Adrenal gland (tissue), 12 donors: ENCODE data around the gene CAMSAP2. TPM values are rescaled to one million over a fixed set of nuclear protein-coding genes. Genes with fewer than 3 reads are reported as not detected.

ENCODE experiments used
- DNase-seq, 7 donors: peaks; one replicate each; pipeline ENCODE4 v3.0.0-alpha.2; 2019 to 2020
- H3K27ac ChIP-seq, 5 donors: fragments of 200-600 bp; sonication (generic) in 4 of 5; 1 replicate in 3 of 5; 2 replicates in 2 of 5; pipeline versions ENCODE4 v1.5.1 to v1.8.0; 2016 to 2020; ENCODE audit warnings: mild to moderate bottlenecking in 1 of 5
- H3K27me3 ChIP-seq: fragments of 200-600 bp; 2 replicates; pipeline ENCODE4 v1.8.0; 2021
- H3K36me3 ChIP-seq, 2 donors: fragments of 200-600 bp; replicated peaks in 1 of 2; 1 replicate in 1 of 2; 2 replicates in 1 of 2; pipeline versions ENCODE4 v1.5.1 to v1.8.0; 2018 to 2022
- H3K4me1 ChIP-seq, 2 donors: fragments of 200-600 bp; replicated peaks in 1 of 2; 1 replicate in 1 of 2; 2 replicates in 1 of 2; pipeline versions ENCODE4 v1.5.1 to v1.8.0; 2018 to 2021
- H3K4me3 ChIP-seq, 4 donors: fragments of 200-600 bp; sonication (generic) in 3 of 4; one replicate each; pipeline ENCODE4 v1.5.1; 2016 to 2018
- H3K9me3 ChIP-seq, 3 donors: fragments of 200-600 bp; sonication (generic) in 1 of 3; replicated peaks in 1 of 3; 1 replicate in 2 of 3; 2 replicates in 1 of 3; pipeline versions ENCODE4 v1.5.1 to v1.8.0; 2016 to 2021
- POLR2A ChIP-seq, 2 donors: fragments of 450-650 bp; IDR thresholded peaks; one replicate each; pipeline ENCODE4 v1.6.1; 2017; ENCODE audit warnings: antibody characterized with exemption in 2 of 2, mild to moderate bottlenecking in 2 of 2, moderate library complexity in 1 of 2
- WGBS, 4 donors: extraction: QIAGEN DNeasy Blood & Tissue Kit in 2 of 4; methylation state at CpG; one replicate each; pipeline versions ENCODE4 v1.1.5 to v1.1.7; 2013 to 2017; 5-methylcytosine and 5-hydroxymethylcytosine counted together
- intact Hi-C, 2 donors: fragments of 100-400 bp; cut with DNase I; formaldehyde crosslinking; loops; one replicate each; pipeline versions ENCODE4 v1.14.1 to v1.15.0; 2022 to 2023
- polyA plus RNA-seq, 3 donors: library from polyadenylated mRNA; stranded (reverse); fragments of 200-250 nt in 2 of 3; fragments of 350-450 nt in 1 of 3; fragmentation: Illumina TruSeq in 1 of 3; extraction: RNeasy Lipid Tissue Mini Kit (QIAGEN cat#74804) in 1 of 3; gene quantifications; one replicate each; pipeline ENCODE4 v1.2.3, GENCODE V29; 2013 to 2014
- total RNA-seq, 9 donors: library from RNA; depleted of rRNA in 4 of 9; stranded (reverse); fragments of >200 nt in 4 of 9; fragments of 120-200 nt in 1 of 9; fragmentation: NEBNext Ultra II Directional in 1 of 9; extraction: Animal tissue kit (Norgen Biotek cat#: 25700) in 1 of 9; gene quantifications; one replicate each; pipeline versions ENCODE4 v1.1.0 to v1.2.4, GENCODE V29; 2013 to 2023
- TF ChIP-seq, protein P1 (sequence below), 6 experiments: fragments of 450-650 bp in 4 of 6; fragments of 200-600 bp in 2 of 6; sonication (generic) in 1 of 6; IDR thresholded peaks; 1 replicate in 5 of 6; 2 replicates in 1 of 6; pipeline versions ENCODE4 v1.5.1 to v1.8.0; 2016 to 2021; ENCODE audit warnings: antibody characterized with exemption in 6 of 6, mild to moderate bottlenecking in 2 of 6, moderate library complexity in 1 of 6
- donor health status: healthy with polysubstance abuse.
- donor health status: Bipolar disorder and iron deficiency.
- donor health status: DM: yes; HTN: yes; CAD: no.
- donor health status: DM: no; HTN: no; CAD: no.
- donor health status: DM: no; HTN: no; CAD: no.
- donor health status: DM: yes; HTN: yes; CAD: no.

CAMSAP2 gene
- total and polyA plus RNA-seq, 12 donors: 22.3 to 62.6 (median 33.0) TPM

DNA sequence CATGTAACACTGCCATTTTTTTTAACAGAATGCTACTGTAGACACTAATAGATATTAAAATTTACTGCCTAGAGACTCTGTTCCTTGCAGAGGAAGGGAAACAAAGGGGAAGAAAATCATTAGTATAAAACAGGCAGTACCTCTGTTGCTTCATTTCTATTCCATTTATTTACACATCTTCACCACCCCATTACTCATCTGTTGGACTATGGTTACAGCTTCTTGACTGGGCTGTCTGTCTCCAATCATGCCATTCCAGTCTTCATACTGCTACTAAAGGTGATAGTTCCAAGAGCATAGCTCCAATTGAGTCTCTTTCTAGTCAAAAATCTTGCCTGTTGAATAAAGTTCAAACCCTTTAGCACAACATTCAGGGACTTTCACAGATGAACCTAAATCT lies 111.9 kb downstream of the CAMSAP2 start:
- Histone ChIP-seq H3K27ac (no peak overlapping the region), H3K36me3 (peaks cover 0 to 65% of the 10 kb centered on the region in 2 donors), H3K4me3 (no peak overlapping the region), H3K9me3 (peaks cover 0 to 5% (median 0%) of the 10 kb centered on the region in 3 donors), H3K4me1 (no peaks in the 10 kb centered on the region), H3K27me3 (no peaks in the 10 kb centered on the region)
- no peak for DNase-seq
- intact Hi-C loops: no loop called here
- TF ChIP-seq, protein P1, sequence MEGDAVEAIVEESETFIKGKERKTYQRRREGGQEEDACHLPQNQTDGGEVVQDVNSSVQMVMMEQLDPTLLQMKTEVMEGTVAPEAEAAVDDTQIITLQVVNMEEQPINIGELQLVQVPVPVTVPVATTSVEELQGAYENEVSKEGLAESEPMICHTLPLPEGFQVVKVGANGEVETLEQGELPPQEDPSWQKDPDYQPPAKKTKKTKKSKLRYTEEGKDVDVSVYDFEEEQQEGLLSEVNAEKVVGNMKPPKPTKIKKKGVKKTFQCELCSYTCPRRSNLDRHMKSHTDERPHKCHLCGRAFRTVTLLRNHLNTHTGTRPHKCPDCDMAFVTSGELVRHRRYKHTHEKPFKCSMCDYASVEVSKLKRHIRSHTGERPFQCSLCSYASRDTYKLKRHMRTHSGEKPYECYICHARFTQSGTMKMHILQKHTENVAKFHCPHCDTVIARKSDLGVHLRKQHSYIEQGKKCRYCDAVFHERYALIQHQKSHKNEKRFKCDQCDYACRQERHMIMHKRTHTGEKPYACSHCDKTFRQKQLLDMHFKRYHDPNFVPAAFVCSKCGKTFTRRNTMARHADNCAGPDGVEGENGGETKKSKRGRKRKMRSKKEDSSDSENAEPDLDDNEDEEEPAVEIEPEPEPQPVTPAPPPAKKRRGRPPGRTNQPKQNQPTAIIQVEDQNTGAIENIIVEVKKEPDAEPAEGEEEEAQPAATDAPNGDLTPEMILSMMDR (IDR thresholded peaks at IDR 0.05): no peak
- TF ChIP-seq POLR2A (IDR thresholded peaks at IDR 0.05): no peak

DNA sequence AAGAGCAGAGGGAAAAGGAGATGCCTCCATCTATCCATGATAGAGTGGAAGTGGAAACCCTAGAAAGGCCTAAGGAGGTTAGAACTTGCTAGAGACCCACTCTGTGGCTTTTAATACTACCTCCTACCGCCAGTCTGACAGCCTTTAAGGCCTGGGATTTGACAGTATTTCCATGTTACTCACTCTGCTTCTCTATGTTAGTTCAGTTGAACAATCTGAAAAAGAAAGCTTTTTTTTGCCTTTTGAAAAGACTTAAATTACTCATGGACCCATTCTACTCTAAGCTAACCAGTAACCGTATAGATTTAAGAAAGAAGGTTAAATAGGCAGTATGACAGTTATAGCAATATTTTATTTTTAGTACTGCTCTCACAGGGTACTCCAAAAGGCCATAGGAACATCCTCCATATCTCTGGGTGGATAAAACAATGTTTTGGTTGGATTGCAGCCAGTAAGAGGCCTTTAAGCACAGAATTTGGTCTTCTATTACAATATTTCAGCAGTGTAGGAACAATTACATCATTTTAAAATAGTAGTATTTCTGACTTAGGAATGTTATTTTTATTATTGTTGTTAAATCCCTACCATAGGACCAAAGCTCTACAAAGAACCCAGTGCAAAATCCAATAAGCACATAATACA lies 118.1 kb downstream of the CAMSAP2 start:
- Histone ChIP-seq H3K27me3 (no peaks in the 10 kb centered on the region), H3K9me3 (peaks cover 0 to 5% (median 0%) of the 10 kb centered on the region in 3 donors), H3K4me1 (peaks cover 0 to 5% of the 10 kb centered on the region in 2 donors), H3K4me3 (no peak overlapping the region), H3K27ac (peak overlapping the region in 1 of 5 donors; percentile 3), H3K36me3 (peaks cover 0 to 37% of the 10 kb centered on the region in 2 donors)
- 67 to 77% (median 71%) methylated on average over 2 of the region's 2 CpGs for WGBS, 4 donors
- intact Hi-C loops: no loop called here
- TF ChIP-seq POLR2A (IDR thresholded peaks at IDR 0.05): no peak
- TF ChIP-seq, protein P1 (IDR thresholded peaks at IDR 0.05): no peak
- DNase-seq: no peak

DNA sequence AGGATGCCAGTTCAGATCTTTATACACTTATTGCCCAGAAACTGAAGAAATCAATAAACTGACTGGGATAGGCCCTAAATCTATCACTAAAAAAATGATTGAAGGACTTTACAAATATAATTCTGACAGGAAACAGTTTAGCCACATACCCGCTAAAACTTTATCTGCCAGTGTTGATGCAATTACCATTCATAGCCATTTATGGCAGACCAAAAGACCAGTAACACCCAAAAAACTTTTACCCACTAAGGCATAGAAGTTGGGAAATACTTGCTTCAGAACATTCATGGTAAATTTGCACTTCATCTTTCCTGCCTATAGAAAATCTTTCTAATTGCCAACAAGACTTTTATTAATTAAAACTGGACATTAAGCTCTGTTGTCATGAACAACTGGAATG lies 119.1 kb downstream of the CAMSAP2 start:
- intact Hi-C loops: no loop called here
- Histone ChIP-seq H3K36me3 (peaks cover 0 to 38% of the 10 kb centered on the region in 2 donors), H3K9me3 (peaks cover 0 to 5% (median 0%) of the 10 kb centered on the region in 3 donors), H3K4me3 (no peak overlapping the region), H3K27ac (no peak overlapping the region), H3K4me1 (peaks cover 0 to 5% of the 10 kb centered on the region in 2 donors), H3K27me3 (no peaks in the 10 kb centered on the region)
- 58 to 89% (median 77%) methylated on average over 1 of the region's 1 CpG for WGBS, 4 donors
- DNase-seq: no peak
- no peak for TF ChIP-seq POLR2A (IDR thresholded peaks at IDR 0.05)
- TF ChIP-seq, protein P1 (IDR thresholded peaks at IDR 0.05): no peak

GRCh38 chr1:200861937-200862647 lies 123.4 kb downstream of the CAMSAP2 start:
- TF ChIP-seq, protein P1 (IDR thresholded peaks at IDR 0.05): no peak
- no peak for TF ChIP-seq POLR2A (IDR thresholded peaks at IDR 0.05)
- peaks cover 0 to 5% of the 10 kb centered on the region in 2 donors for H3K4me1 ChIP-seq
- H3K36me3 ChIP-seq: peaks cover 0 to 21% of the 10 kb centered on the region in 2 donors
- no peaks in the 10 kb centered on the region for H3K27me3 ChIP-seq
- intact Hi-C loops: no loop called here
- no peaks in the 10 kb centered on the region for H3K9me3 ChIP-seq
- no peak for DNase-seq
- 83 to 89% (median 87%) methylated on average over 2 of the region's 2 CpGs for WGBS, 4 donors
- H3K27ac ChIP-seq: no peak overlapping the region
- H3K4me3 ChIP-seq: no peak overlapping the region
